Activated T-helper 1 cell treated with anti-CD3 and anti-CD28 coated beads, Interleukin-12 subunit alpha, Interleukin-12 subunit beta, Interleukin-2, Interleukin-4 antibody, amounts not matched to agents 30 ng/mL and 10 ng/mL and 1 ng/mL, durations not matched to agents 14 hours and 24 hours and 36 hours (primary cell): ENCODE measurements around the gene LTO1. TPM values are rescaled to one million over a fixed set of nuclear protein-coding genes. Genes with fewer than 3 reads are reported as not detected.

ENCODE experiments used
- DNase-seq: peaks from one replicate; pipeline ENCODE4 v3.0.0; 2021; ENCODE audit warnings: low spot score
- H3K27ac Mint-ChIP-seq: one replicate; pipeline ENCODE4 v1.8.0; 2021; ENCODE audit warnings: mild to moderate bottlenecking, mixed read lengths
- H3K27me3 Mint-ChIP-seq: one replicate; pipeline ENCODE4 v1.8.0; 2022; ENCODE audit warnings: mild to moderate bottlenecking, moderate library complexity, mixed read lengths; ENCODE audit not compliant: insufficient read depth
- H3K36me3 Mint-ChIP-seq: one replicate; pipeline ENCODE4 v1.8.0; 2021; ENCODE audit warnings: low read depth, mixed read lengths
- H3K4me1 Mint-ChIP-seq: one replicate; pipeline ENCODE4 v1.8.0; 2021; ENCODE audit warnings: low read depth, mixed read lengths
- H3K4me3 Mint-ChIP-seq: one replicate; pipeline ENCODE4 v1.8.0; 2021; ENCODE audit warnings: mild to moderate bottlenecking, moderate library complexity, mixed read lengths
- H3K9me3 Mint-ChIP-seq: one replicate; pipeline ENCODE4 v1.8.0; 2021; ENCODE audit warnings: mixed read lengths
- intact Hi-C: fragments of 100-400 bp; cut with micrococcal nuclease; formaldehyde crosslinking; loops from one replicate; pipeline ENCODE4 v1.15.1; 2024
- total RNA-seq: library from RNA; stranded (reverse); gene quantifications from 2 replicates; pipeline ENCODE4 v1.2.3, GENCODE V29; 2022

Gene LTO1
- total RNA-seq, 1 donor from 2014 or later = 28.1 TPM

GRCh38 chr11:69650081-69650831, 24.9 kb downstream of the LTO1 start:
- Mint-ChIP-seq H3K9me3 (no peaks in the 10 kb centered on the region), H3K27me3 (no peaks in the 10 kb centered on the region), H3K4me1 (no peaks in the 10 kb centered on the region), H3K27ac (no peak overlapping the region), H3K4me3 (no peak overlapping the region), H3K36me3 (no peaks in the 10 kb centered on the region)
- DNase-seq = no peak
- intact Hi-C loops = no loop called here

- Mint-ChIP-seq H3K27ac (no peak overlapping the region), H3K9me3 (no peaks in the 10 kb centered on the region), H3K4me3 (no peak overlapping the region), H3K27me3 (no peaks in the 10 kb centered on the region), H3K36me3 (no peaks in the 10 kb centered on the region), H3K4me1 (no peaks in the 10 kb centered on the region)
- DNase-seq = no peak
- intact Hi-C loops = no loop called here
Observed at GRCh38 chr11:69649576-69649900, 25.6 kb downstream of the LTO1 start.

GRCh38 chr11:69648679-69649575, 26.2 kb downstream of the LTO1 start:
- Mint-ChIP-seq H3K4me3 (no peak overlapping the region), H3K27ac (no peak overlapping the region), H3K27me3 (no peaks in the 10 kb centered on the region), H3K4me1 (no peaks in the 10 kb centered on the region), H3K9me3 (no peaks in the 10 kb centered on the region), H3K36me3 (no peaks in the 10 kb centered on the region)
- DNase-seq = no peak
- intact Hi-C loops = no loop called here

GRCh38 chr11:69647761-69648497, 27.2 kb downstream of the LTO1 start:
- no peaks in the 10 kb centered on the region for H3K9me3 Mint-ChIP-seq
- H3K36me3 Mint-ChIP-seq = no peaks in the 10 kb centered on the region
- no peaks in the 10 kb centered on the region for H3K4me1 Mint-ChIP-seq
- no peak for DNase-seq
- intact Hi-C loops = no loop called here
- H3K4me3 Mint-ChIP-seq = no peak overlapping the region
- H3K27me3 Mint-ChIP-seq = no peaks in the 10 kb centered on the region
- no peak overlapping the region for H3K27ac Mint-ChIP-seq

- no peak for DNase-seq
- Mint-ChIP-seq H3K27me3 (no peaks in the 10 kb centered on the region), H3K36me3 (no peaks in the 10 kb centered on the region), H3K4me1 (no peaks in the 10 kb centered on the region), H3K27ac (no peak overlapping the region), H3K9me3 (no peaks in the 10 kb centered on the region), H3K4me3 (no peak overlapping the region)
- intact Hi-C loops = no loop called here
Observed at GRCh38 chr11:69647390-69647748, 27.8 kb downstream of the LTO1 start.

GRCh38 chr11:69646493-69647389, 28.4 kb downstream of the LTO1 start:
- Mint-ChIP-seq H3K4me1 (no peaks in the 10 kb centered on the region), H3K4me3 (no peak overlapping the region), H3K9me3 (no peaks in the 10 kb centered on the region), H3K27ac (no peak overlapping the region), H3K36me3 (no peaks in the 10 kb centered on the region), H3K27me3 (no peaks in the 10 kb centered on the region)
- DNase-seq = no peak
- intact Hi-C loops = no loop called here

- no peak overlapping the region for H3K27ac Mint-ChIP-seq
- intact Hi-C loops = no loop called here
- no peak overlapping the region for H3K4me3 Mint-ChIP-seq
- no peaks in the 10 kb centered on the region for H3K9me3 Mint-ChIP-seq
- peaks cover 5% of the 10 kb centered on the region for H3K27me3 Mint-ChIP-seq
- no peak for DNase-seq
- H3K4me1 Mint-ChIP-seq = no peaks in the 10 kb centered on the region
- H3K36me3 Mint-ChIP-seq = no peaks in the 10 kb centered on the region
Observed at GRCh38 chr11:69645801-69646492, 29.2 kb downstream of the LTO1 start.

GRCh38 chr11:69644962-69645675, 30.0 kb downstream of the LTO1 start:
- Mint-ChIP-seq H3K4me3 (peak overlapping the region; percentile 7), H3K27me3 (peaks cover 12% of the 10 kb centered on the region), H3K36me3 (no peaks in the 10 kb centered on the region), H3K4me1 (no peaks in the 10 kb centered on the region), H3K9me3 (no peaks in the 10 kb centered on the region), H3K27ac (no peak overlapping the region)
- DNase-seq = no peak
- intact Hi-C loops = loop anchor here (5.0 kb wide), 2 partner anchors 308 to 523 kb away; no protein-coding TSS in a partner anchor

- H3K4me1 Mint-ChIP-seq = no peaks in the 10 kb centered on the region
- H3K4me3 Mint-ChIP-seq = peak overlapping the region; percentile 73
- peak overlapping the region; percentile 48 for H3K27ac Mint-ChIP-seq
- no peaks in the 10 kb centered on the region for H3K9me3 Mint-ChIP-seq
- H3K36me3 Mint-ChIP-seq = no peaks in the 10 kb centered on the region
- no peak for DNase-seq
- intact Hi-C loops = loop anchor here (5.0 kb wide), 2 partner anchors 307 to 522 kb away; no protein-coding TSS in a partner anchor
- peaks cover 17% of the 10 kb centered on the region for H3K27me3 Mint-ChIP-seq
Observed at GRCh38 chr11:69644071-69644961, 30.8 kb downstream of the LTO1 start.

GRCh38 chr11:69643646-69644045, 31.5 kb downstream of the LTO1 start:
- H3K9me3 Mint-ChIP-seq = no peaks in the 10 kb centered on the region
- no peaks in the 10 kb centered on the region for H3K36me3 Mint-ChIP-seq
- no peaks in the 10 kb centered on the region for H3K4me1 Mint-ChIP-seq
- H3K4me3 Mint-ChIP-seq = peak overlapping the region; percentile 73
- no peak overlapping the region for H3K27ac Mint-ChIP-seq
- no peak for DNase-seq
- intact Hi-C loops = loop anchor here (1.0 to 5.0 kb wide), 10 partner anchors 59 to 799 kb away; partner anchors contain the start of genes IGHMBP2 and MRPL21
- H3K27me3 Mint-ChIP-seq = peaks cover 20% of the 10 kb centered on the region
